ENCODE measurements around the gene CCDC85B. TPM values are rescaled to one million over a fixed set of nuclear protein-coding genes. Genes with fewer than 3 reads are reported as not detected.

CCDC85B gene
- total and polyA plus RNA-seq, 4 donors: 4.3 to 12.6 (median 6.9) TPM

GRCh38 chr11:65868907-65869306 lies 21.6 kb upstream of the CCDC85B start:
- no peak overlapping the region for H3K4me3 ChIP-seq (ENCODE audit: low read depth in 1 of 3, low read length in 3 of 3)
- H3K4me1 ChIP-seq (ENCODE audit: control insufficient read depth in 4 of 4, insufficient read depth in 4 of 4, low read length in 3 of 4): peaks cover 0 to 20% (median 6%) of the 10 kb centered on the region in 4 donors
- peaks cover 11 to 34% (median 12%) of the 10 kb centered on the region in 4 donors for H3K36me3 ChIP-seq (ENCODE audit: control insufficient read depth in 4 of 4, insufficient read depth in 3 of 4, low read depth in 1 of 4, low read length in 3 of 4)
- no peaks in the 10 kb centered on the region for H3K27me3 ChIP-seq (ENCODE audit: control insufficient read depth in 4 of 4, insufficient read depth in 4 of 4, low read length in 3 of 4)
- TF ChIP-seq ZBTB33 (IDR thresholded peaks at IDR 0.05) (no peak), RXRA (IDR thresholded peaks at IDR 0.05) (no peak), TAF1 (conservative IDR thresholded peaks at IDR 0.05) (no peak), MAX (IDR thresholded peaks at IDR 0.05) (no peak), SP1 (IDR thresholded peaks at IDR 0.05) (no peak), YY1 (IDR thresholded peaks at IDR 0.05) (no peak)
- H3K27ac ChIP-seq (ENCODE audit: low read depth in 1 of 2, low read length in 2 of 2): no peak overlapping the region
- no peaks in the 10 kb centered on the region for H3K9me3 ChIP-seq (ENCODE audit: control insufficient read depth in 4 of 4, low read length in 3 of 4)
- 95% methylated on average over 3 of the region's 3 CpGs for WGBS
- no peak overlapping the region for H3K9ac ChIP-seq (ENCODE audit: low read depth in 1 of 2, low read length in 2 of 2)
- no peak for DNase-seq (ENCODE audit: low spot score)

GRCh38 chr11:65869643-65870306 lies 20.7 kb upstream of the CCDC85B start:
- Histone ChIP-seq H3K4me3 (ENCODE audit: low read depth in 1 of 3, low read length in 3 of 3) (no peak overlapping the region), H3K4me1 (ENCODE audit: control insufficient read depth in 4 of 4, insufficient read depth in 4 of 4, low read length in 3 of 4) (peaks cover 0 to 20% (median 6%) of the 10 kb centered on the region in 4 donors), H3K36me3 (ENCODE audit: control insufficient read depth in 4 of 4, insufficient read depth in 3 of 4, low read depth in 1 of 4, low read length in 3 of 4) (peaks cover 6 to 25% (median 8%) of the 10 kb centered on the region in 4 donors), H3K9me3 (ENCODE audit: control insufficient read depth in 4 of 4, low read length in 3 of 4) (no peaks in the 10 kb centered on the region), H3K27me3 (ENCODE audit: control insufficient read depth in 4 of 4, insufficient read depth in 4 of 4, low read length in 3 of 4) (no peaks in the 10 kb centered on the region), H3K27ac (ENCODE audit: low read depth in 1 of 2, low read length in 2 of 2) (no peak overlapping the region), H3K9ac (ENCODE audit: low read depth in 1 of 2, low read length in 2 of 2) (no peak overlapping the region)
- no peak for DNase-seq (ENCODE audit: low spot score)
- WGBS: 83% methylated on average over 24 of the region's 24 CpGs
- TF ChIP-seq REST (IDR thresholded peaks at IDR 0.05): no peak

- H3K27me3 ChIP-seq (ENCODE audit: control insufficient read depth in 4 of 4, insufficient read depth in 4 of 4, low read length in 3 of 4): no peaks in the 10 kb centered on the region
- no peak overlapping the region for H3K9ac ChIP-seq (ENCODE audit: low read depth in 1 of 2, low read length in 2 of 2)
- peaks cover under 1 to 20% (median 3%) of the 10 kb centered on the region in 4 donors for H3K36me3 ChIP-seq (ENCODE audit: control insufficient read depth in 4 of 4, insufficient read depth in 3 of 4, low read depth in 1 of 4, low read length in 3 of 4)
- H3K9me3 ChIP-seq (ENCODE audit: control insufficient read depth in 4 of 4, low read length in 3 of 4): no peaks in the 10 kb centered on the region
- 79% methylated on average over 11 of the region's 11 CpGs for WGBS
- peaks cover 0 to 20% (median 6%) of the 10 kb centered on the region in 4 donors for H3K4me1 ChIP-seq (ENCODE audit: control insufficient read depth in 4 of 4, insufficient read depth in 4 of 4, low read length in 3 of 4)
- TF ChIP-seq TAF1 (conservative IDR thresholded peaks at IDR 0.05) (no peak), ZBTB33 (IDR thresholded peaks at IDR 0.05) (no peak), GABPA (IDR thresholded peaks at IDR 0.05 in 1 of 2, conservative IDR thresholded peaks at IDR 0.05 in 1 of 2) (no peak), EGR1 (IDR thresholded peaks at IDR 0.05; ENCODE audit: low read depth in 2 of 2) (no peak), SP1 (IDR thresholded peaks at IDR 0.05) (no peak), HNF4G (IDR thresholded peaks at IDR 0.05) (no peak), FOXA1 (IDR thresholded peaks at IDR 0.05) (no peak), NR2F2 (IDR thresholded peaks at IDR 0.05) (no peak), JUND (IDR thresholded peaks at IDR 0.05) (no peak), MAX (IDR thresholded peaks at IDR 0.05) (no peak)
- no peak overlapping the region for H3K4me3 ChIP-seq (ENCODE audit: low read depth in 1 of 3, low read length in 3 of 3)
- H3K27ac ChIP-seq (ENCODE audit: low read depth in 1 of 2, low read length in 2 of 2): no peak overlapping the region
- DNase-seq (ENCODE audit: low spot score): no peak
Measured at GRCh38 chr11:65870307-65870658, 20.2 kb upstream of the CCDC85B start.
